NCI-H446 treated with DMSO at 0.1 percent for 48 hours (cell line): Measurements from ENCODE around the gene TRAPPC4.
"Not testable (repeated sequence)": the region's sequence is repeated elsewhere in the genome, so short reads cannot be mapped to it uniquely, and the experiment has no call there.

ENCODE experiments used
- DNase-seq: peaks from one replicate; lab custom pipeline; 2025; lab: John Stamatoyannopoulos, UW

Gene TRAPPC4

GRCh38 chr11:119018074-119018938 lies at the start of gene TRAPPC4, which contains the start of gene RPS25:
TRAPPC4 (plus strand) TSS chr11:119018766; CDS start chr11:119018796, 30 bp downstream.
RPS25 (minus strand) TSS chr11:119018343; CDS start chr11:119018284, 59 bp downstream.
- DNase-seq, result peak; percentile 92

GRCh38 chr11:118969508-118969907 lies 49.1 kb upstream of the TRAPPC4 start:
- DNase-seq, result not testable (repeated sequence)

GRCh38 chr11:118971646-118972045 lies 46.9 kb upstream of the TRAPPC4 start, which contains the start of gene FOXR1:
FOXR1 (plus strand) TSS chr11:118971761; CDS start chr11:118971932, 171 bp downstream.
- no peak for DNase-seq

- DNase-seq, result no peak
Measured at GRCh38 chr11:118973985-118974384, 44.6 kb upstream of the TRAPPC4 start.

GRCh38 chr11:118975771-118976709 lies 42.5 kb upstream of the TRAPPC4 start:
- no peak for DNase-seq

- no peak for DNase-seq
Measured at GRCh38 chr11:118979434-118979833, 39.1 kb upstream of the TRAPPC4 start.

- DNase-seq, result no peak
Measured at GRCh38 chr11:118980191-118980881, 38.2 kb upstream of the TRAPPC4 start.

GRCh38 chr11:118984337-118984736 lies 34.2 kb upstream of the TRAPPC4 start:
- not testable (repeated sequence) for DNase-seq

GRCh38 chr11:118984825-118985224 lies 33.7 kb upstream of the TRAPPC4 start:
- no peak for DNase-seq

GRCh38 chr11:118988280-118988679 lies 30.3 kb upstream of the TRAPPC4 start:
- no peak for DNase-seq

- DNase-seq, result not testable (repeated sequence)
Measured at GRCh38 chr11:118991486-118992038, 27.0 kb upstream of the TRAPPC4 start.

GRCh38 chr11:118996926-118997626 lies 21.5 kb upstream of the TRAPPC4 start:
- DNase-seq, result no peak

- peak; percentile 87 for DNase-seq
Measured at GRCh38 chr11:118997627-118998387, 20.8 kb upstream of the TRAPPC4 start, which contains the start of gene CENATAC. CENATAC (plus strand) TSS chr11:118998138; CDS start chr11:118998198, 60 bp downstream.

- no peak for DNase-seq
Measured at GRCh38 chr11:118998388-118998717, 20.2 kb upstream of the TRAPPC4 start.

- no peak for DNase-seq
Measured at GRCh38 chr11:118998822-118999221, 19.7 kb upstream of the TRAPPC4 start.

GRCh38 chr11:119000906-119001305 lies 17.7 kb upstream of the TRAPPC4 start:
- no peak for DNase-seq

GRCh38 chr11:119006656-119007055 lies 11.9 kb upstream of the TRAPPC4 start:
- DNase-seq, result no peak

- DNase-seq, result no peak
Measured at GRCh38 chr11:119011476-119012053, 7.0 kb upstream of the TRAPPC4 start.

- no peak for DNase-seq
Measured at GRCh38 chr11:119012629-119013170, 5.9 kb upstream of the TRAPPC4 start.
